DMS79 (cell line): ENCODE results near the gene RTF1.
"Not testable (repeated sequence)": the region's sequence is repeated elsewhere in the genome, so short reads cannot be mapped to it uniquely, and the experiment has no call there.

Experiments used
- DNase-seq: peaks from one replicate; lab custom pipeline; 2025; lab: John Stamatoyannopoulos, UW

Gene RTF1

GRCh38 chr15:41437448-41437847 lies 20.6 kb downstream of the RTF1 start:
- DNase-seq, result no peak

- no peak for DNase-seq
These were observed 21.3 kb downstream of the RTF1 start for GRCh38 chr15:41438206-41438605.

GRCh38 chr15:41438745-41439144 lies 21.9 kb downstream of the RTF1 start:
- not testable (repeated sequence) for DNase-seq

- DNase-seq, result no peak
These were observed 26.4 kb downstream of the RTF1 start for GRCh38 chr15:41443275-41443674.

GRCh38 chr15:41445399-41445798 lies 28.5 kb downstream of the RTF1 start:
- DNase-seq, result no peak

- no peak for DNase-seq
These were observed 45.3 kb downstream of the RTF1 start for GRCh38 chr15:41462084-41462795.

GRCh38 chr15:41464889-41465580 lies 48.1 kb downstream of the RTF1 start:
- DNase-seq, result no peak

- no peak for DNase-seq
These were observed 49.0 kb downstream of the RTF1 start for GRCh38 chr15:41465822-41466421.

GRCh38 chr15:41466711-41467110 lies 49.8 kb downstream of the RTF1 start:
- DNase-seq, result no peak

GRCh38 chr15:41469644-41470043 lies 52.7 kb downstream of the RTF1 start:
- not testable (repeated sequence) for DNase-seq

- no peak for DNase-seq
These were observed 56.5 kb downstream of the RTF1 start for GRCh38 chr15:41473418-41473817.

GRCh38 chr15:41474436-41474835 lies 57.5 kb downstream of the RTF1 start:
- no peak for DNase-seq

GRCh38 chr15:41474941-41475340 lies 58.0 kb downstream of the RTF1 start:
- no peak for DNase-seq

- DNase-seq, result no peak
These were observed 59.6 kb downstream of the RTF1 start for GRCh38 chr15:41476416-41477048.

GRCh38 chr15:41480396-41481140 lies 63.7 kb downstream of the RTF1 start:
- DNase-seq, result no peak

GRCh38 chr15:41482110-41482877 lies 65.4 kb downstream of the RTF1 start:
- no peak for DNase-seq

GRCh38 chr15:41483115-41483514 lies 66.2 kb downstream of the RTF1 start:
- DNase-seq, result no peak

GRCh38 chr15:41483519-41483918 lies 66.6 kb downstream of the RTF1 start:
- no peak for DNase-seq

- no peak for DNase-seq
These were observed 68.2 kb downstream of the RTF1 start for GRCh38 chr15:41484937-41485625.

- no peak for DNase-seq
These were observed 69.4 kb downstream of the RTF1 start for GRCh38 chr15:41486286-41486685.

- no peak for DNase-seq
These were observed 70.5 kb downstream of the RTF1 start for GRCh38 chr15:41487381-41487780.
